Left colon (tissue), 2 donors: ENCODE measurements around the gene CRHR1. TPM values are rescaled to one million over a fixed set of nuclear protein-coding genes. Genes with fewer than 3 reads are reported as not detected.

Experiments
- ATAC-seq: fragments of 200-7000 bp; cut with Tn5 transposase; one replicate; pipeline ENCODE4 v1.9.1; 2020; ENCODE audit warnings: mild to moderate bottlenecking, moderate library complexity
- DNase-seq, 2 donors: peaks; one replicate each; pipeline ENCODE4 v3.0.0-alpha.2; 2020
- intact Hi-C, 2 donors: fragments of 100-400 bp; cut with DNase I in 1 of 2; cut with micrococcal nuclease in 1 of 2; formaldehyde crosslinking; loops; one replicate each; pipeline versions ENCODE4 v1.11.2 to v1.14.0; 2022; cut with DNase I, micrococcal nuclease
- total RNA-seq, 2 donors: library from RNA; stranded (reverse); fragmentation: NEBNext Ultra II Directional; extraction: Animal tissue kit (Norgen Biotek cat#: 25700); gene quantifications; one replicate each; pipeline ENCODE4 v1.2.1, GENCODE V29; 2021
- donor health status: DM: no; HTN: no; CAD: no.
- donor health status: DM: yes; HTN: yes; CAD: no.

The CRHR1 gene
- total RNA-seq, 2 donors from 2014 or later, result not detected

- intact Hi-C loops, result loop anchor here in 1 of 2 donors (10.0 kb wide), 1 partner anchor 191 kb away; no protein-coding TSS in a partner anchor
- ATAC-seq (no peak), DNase-seq (no peak)
Observed at GRCh38 chr17:45835481-45835880, 51.4 kb downstream of the CRHR1 start.

GRCh38 chr17:45836047-45837044 lies 52.2 kb downstream of the CRHR1 start:
- intact Hi-C loops, result loop anchor here in 1 of 2 donors (10.0 kb wide), 1 partner anchor 192 kb away; no protein-coding TSS in a partner anchor
- DNase-seq, result no peak
- no peak for ATAC-seq

GRCh38 chr17:45837187-45837586 lies 53.1 kb downstream of the CRHR1 start:
- no peak for ATAC-seq
- no peak for DNase-seq
- intact Hi-C loops, result loop anchor here in 1 of 2 donors (10.0 kb wide), 1 partner anchor 192 kb away; no protein-coding TSS in a partner anchor

GRCh38 chr17:45837603-45838002 lies 53.5 kb downstream of the CRHR1 start:
- ATAC-seq (no peak), DNase-seq (no peak)
- intact Hi-C loops, result loop anchor here in 1 of 2 donors (10.0 kb wide), 1 partner anchor 193 kb away; no protein-coding TSS in a partner anchor

GRCh38 chr17:45838751-45839295 lies 54.7 kb downstream of the CRHR1 start:
- intact Hi-C loops, result loop anchor here in 1 of 2 donors (10.0 kb wide), 1 partner anchor 194 kb away; no protein-coding TSS in a partner anchor
- ATAC-seq, result no peak

GRCh38 chr17:45839442-45839841 lies 55.3 kb downstream of the CRHR1 start:
- DNase-seq, result no peak
- intact Hi-C loops, result loop anchor here in 1 of 2 donors (10.0 kb wide), 1 partner anchor 195 kb away; no protein-coding TSS in a partner anchor

More at GRCh38 chr17:45838751-45839295, 54.7 kb downstream of the CRHR1 start:
- no peak for DNase-seq

GRCh38 chr17:45841186-45841585 lies 57.1 kb downstream of the CRHR1 start:
- intact Hi-C loops, result no loop called here
- no peak for DNase-seq
- ATAC-seq, result no peak

More at GRCh38 chr17:45839442-45839841, 55.3 kb downstream of the CRHR1 start:
- ATAC-seq, result no peak

- intact Hi-C loops, result no loop called here
- DNase-seq (no peak), ATAC-seq (no peak)
Observed at GRCh38 chr17:45841883-45842525, 57.9 kb downstream of the CRHR1 start.

- intact Hi-C loops, result no loop called here
- ATAC-seq, result no peak
- DNase-seq, result no peak
Observed at GRCh38 chr17:45843722-45844121, 59.6 kb downstream of the CRHR1 start.

GRCh38 chr17:45844695-45845375 lies 60.7 kb downstream of the CRHR1 start, which contains the start of gene SPPL2C:
TSS of gene SPPL2C (plus strand) at chr17:45844881. CDS start at chr17:45844907, 26 bp downstream.
- intact Hi-C loops, result no loop called here
- peak; percentile 86 for ATAC-seq
- DNase-seq, result peak in 1 of 2 donors; percentile 30

GRCh38 chr17:45845376-45846185 lies 61.5 kb downstream of the CRHR1 start:
- no peak for DNase-seq
- ATAC-seq, result no peak
- intact Hi-C loops, result no loop called here

- ATAC-seq, result no peak
- no peak for DNase-seq
- intact Hi-C loops, result no loop called here
Observed at GRCh38 chr17:45846223-45846622, 62.1 kb downstream of the CRHR1 start.

- DNase-seq (no peak), ATAC-seq (no peak)
- intact Hi-C loops, result no loop called here
Observed at GRCh38 chr17:45846646-45847045, 62.5 kb downstream of the CRHR1 start.

GRCh38 chr17:45847101-45847500 lies 63.0 kb downstream of the CRHR1 start:
- intact Hi-C loops, result no loop called here
- no peak for ATAC-seq

GRCh38 chr17:45847747-45848146 lies 63.6 kb downstream of the CRHR1 start:
- DNase-seq (no peak), ATAC-seq (no peak)
- intact Hi-C loops, result no loop called here

More at GRCh38 chr17:45847101-45847500, 63.0 kb downstream of the CRHR1 start:
- no peak for DNase-seq

- DNase-seq (no peak), ATAC-seq (no peak)
- intact Hi-C loops, result no loop called here
Observed at GRCh38 chr17:45848405-45848804, 64.3 kb downstream of the CRHR1 start.

- DNase-seq, result no peak
- intact Hi-C loops, result no loop called here
- no peak for ATAC-seq
Observed at GRCh38 chr17:45848868-45849535, 64.9 kb downstream of the CRHR1 start.
